GM12873 (cell line): ENCODE data around the gene THPO.

Experiments
- CTCF ChIP-seq: IDR thresholded peaks from 2 replicates; pipeline ENCODE4 v1.5.1; 2012; ENCODE audit warnings: low read depth, mild to moderate bottlenecking, moderate library complexity, low read length, control low read depth; ENCODE audit not compliant: insufficient read depth; ENCODE audit errors: missing control alignments

Gene THPO

GRCh38 chr3:184409946-184410500 lies 32.0 kb upstream of the THPO start:
- no peak for TF ChIP-seq CTCF

DNA sequence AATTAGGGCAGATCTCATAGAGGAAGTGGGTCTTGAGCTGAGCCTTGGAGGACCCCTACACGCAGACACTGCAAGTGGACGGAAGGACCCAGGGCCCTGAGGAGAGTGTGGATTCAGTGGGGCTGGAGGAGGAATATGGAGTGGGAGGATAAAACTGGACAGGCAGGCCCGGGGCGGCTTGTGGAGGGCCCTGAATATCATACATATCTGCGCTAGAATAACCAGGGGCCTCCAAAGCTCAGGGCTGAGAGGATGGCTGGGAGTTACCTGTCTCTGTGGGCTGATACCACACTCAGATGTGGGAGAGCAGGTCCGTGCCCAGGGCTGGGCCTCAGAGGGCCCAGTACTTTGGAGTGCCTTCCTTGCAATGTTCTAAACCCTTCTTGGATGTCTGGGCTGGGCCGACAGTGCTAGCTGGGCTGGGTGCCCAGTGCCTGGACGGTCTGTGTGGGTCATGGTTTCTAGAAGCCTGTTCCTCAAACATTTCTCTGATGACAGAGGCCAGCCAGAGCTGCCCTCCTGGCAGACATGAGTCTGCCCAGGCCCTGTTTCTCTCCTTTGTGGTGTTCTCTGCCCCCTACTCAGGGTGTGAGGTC lies 31.4 kb upstream of the THPO start:
- TF ChIP-seq CTCF = no peak

GRCh38 chr3:184405075-184406030 lies 27.3 kb upstream of the THPO start:
- no peak for TF ChIP-seq CTCF

GRCh38 chr3:184399410-184399809 lies 21.4 kb upstream of the THPO start:
- no peak for TF ChIP-seq CTCF

DNA sequence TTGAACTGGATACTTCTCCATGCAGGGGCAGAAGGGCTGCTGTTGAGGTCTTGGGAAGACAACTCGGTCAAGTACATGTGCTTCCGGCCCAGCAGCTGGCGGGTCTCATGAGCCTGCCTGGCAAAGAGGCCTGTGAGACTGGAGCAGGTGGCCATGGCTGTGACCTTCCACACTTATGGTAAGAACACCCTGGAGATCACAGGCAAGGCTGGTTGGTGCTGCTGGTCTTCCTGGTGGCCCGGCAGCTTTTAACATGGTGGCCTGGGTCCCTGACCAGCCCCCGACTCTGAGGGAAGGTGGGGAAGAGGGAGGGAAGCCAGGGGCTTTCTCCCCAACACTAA lies 17.3 kb upstream of the THPO start:
- TF ChIP-seq CTCF = no peak

- no peak for TF ChIP-seq CTCF
Measured at GRCh38 chr3:184391266-184391665, 13.3 kb upstream of the THPO start.

DNA sequence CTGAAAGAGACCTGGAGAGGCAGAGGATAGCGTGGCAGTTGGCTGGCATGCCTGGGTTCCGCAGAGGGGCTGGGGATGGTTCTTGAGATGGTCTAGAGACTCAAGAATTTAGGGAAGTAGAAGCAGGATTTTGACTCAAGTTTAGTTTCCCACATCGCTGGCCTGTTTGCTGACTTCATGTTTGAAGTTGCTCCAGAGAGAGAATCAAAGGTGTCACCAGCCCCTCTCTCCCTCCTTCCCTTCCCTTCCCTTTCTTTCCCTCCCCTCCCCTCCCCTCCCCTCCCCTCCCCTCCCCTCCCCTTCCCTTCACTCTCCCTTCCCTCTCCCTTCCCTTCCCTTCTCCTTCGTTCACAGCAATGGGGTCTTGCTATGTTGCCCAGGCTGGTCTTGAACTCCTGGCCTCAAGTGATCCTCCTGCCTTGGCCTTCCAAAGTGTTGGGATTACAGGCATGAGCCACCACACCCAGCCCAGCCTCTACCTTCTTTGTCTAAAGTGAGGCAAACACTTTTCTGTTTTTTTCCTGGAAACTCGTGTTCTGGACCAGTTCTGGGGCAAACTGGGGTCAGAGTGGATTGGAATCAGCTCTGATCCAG lies 12.0 kb upstream of the THPO start:
- no peak for TF ChIP-seq CTCF
